Spinal cord (tissue), 10 donors: ENCODE measurements around the gene ALLC. TPM values are rescaled to one million over a fixed set of nuclear protein-coding genes. Genes with fewer than 3 reads are reported as not detected.

Source experiments
- DNase-seq, 6 donors: peaks; one replicate each; pipeline versions ENCODE4 v3.0.0 to v3.0.0-alpha.2; 2013 to 2015; ENCODE audit warnings: low spot score in 6 of 6, low read depth in 4 of 6
- H3K27ac ChIP-seq: one replicate; pipeline ENCODE4 v1.5.1; 2013; ENCODE audit warnings: low read depth, low read length, control low read depth
- H3K27me3 ChIP-seq: one replicate; pipeline ENCODE4 v1.6.1; 2013; ENCODE audit warnings: low read length; ENCODE audit not compliant: control insufficient read depth, insufficient read depth
- H3K36me3 ChIP-seq: one replicate; pipeline ENCODE4 v1.6.1; 2013; ENCODE audit warnings: low read length; ENCODE audit not compliant: control insufficient read depth, insufficient read depth
- H3K4me1 ChIP-seq: one replicate; pipeline ENCODE4 v1.6.1; 2013; ENCODE audit warnings: low read length; ENCODE audit not compliant: control insufficient read depth, insufficient read depth
- H3K4me3 ChIP-seq: one replicate; pipeline ENCODE4 v1.5.1; 2013; ENCODE audit warnings: low read depth, low read length, control low read depth
- H3K9me3 ChIP-seq: one replicate; pipeline ENCODE4 v1.6.1; 2013; ENCODE audit warnings: low read length; ENCODE audit not compliant: control insufficient read depth, insufficient read depth
- WGBS: methylation state at CpG from one replicate; pipeline ENCODE4 v1.1.5; 2013; ENCODE audit warnings: missing lambda C conversion rate; ENCODE audit not compliant: insufficient coverage; 5-methylcytosine and 5-hydroxymethylcytosine counted together
- polyA plus RNA-seq, 2 donors: library from polyadenylated mRNA; unstranded; fragments of 120-200 nt; gene quantifications; one replicate each; pipeline ENCODE4 v1.2.1, GENCODE V29; 2013; ENCODE audit not compliant: insufficient read length in 2 of 2
- total RNA-seq, 2 donors: library from RNA; depleted of rRNA in 1 of 2; stranded (reverse); fragments of 120-200 nt in 1 of 2; fragments of >200 nt in 1 of 2; gene quantifications; one replicate each; pipeline versions ENCODE4 v1.2.3 to v1.2.4, GENCODE V29; 2013 to 2014
- donor health status: healthy.

ALLC gene
- total and polyA plus RNA-seq, 4 donors = 0.71 to 8.2 (median 1.6) TPM

GRCh38 chr2:3646446-3646845, 11.6 kb upstream of the ALLC start:
- Histone ChIP-seq H3K27ac (no peak overlapping the region), H3K36me3 (peaks cover 4% of the 10 kb centered on the region), H3K4me1 (peaks cover 23% of the 10 kb centered on the region), H3K4me3 (no peak overlapping the region), H3K9me3 (no peaks in the 10 kb centered on the region), H3K27me3 (no peaks in the 10 kb centered on the region)
- WGBS = 88% methylated on average over 3 of the region's 8 CpGs
- DNase-seq = peak in 2 of 6 donors; percentile 54 to 56

GRCh38 chr2:3647246-3647645, 10.8 kb upstream of the ALLC start:
- Histone ChIP-seq H3K36me3 (peaks cover 4% of the 10 kb centered on the region), H3K4me3 (no peak overlapping the region), H3K27me3 (no peaks in the 10 kb centered on the region), H3K4me1 (peaks cover 31% of the 10 kb centered on the region), H3K27ac (no peak overlapping the region), H3K9me3 (no peaks in the 10 kb centered on the region)
- DNase-seq = no peak
- WGBS = 81% methylated on average over 13 of the region's 13 CpGs

GRCh38 chr2:3647831-3648651, 10.0 kb upstream of the ALLC start:
- Histone ChIP-seq H3K4me1 (peaks cover 39% of the 10 kb centered on the region), H3K27ac (no peak overlapping the region), H3K4me3 (no peak overlapping the region), H3K9me3 (no peaks in the 10 kb centered on the region), H3K36me3 (peaks cover 4% of the 10 kb centered on the region), H3K27me3 (no peaks in the 10 kb centered on the region)
- DNase-seq = peak in 1 of 6 donors; percentile 42
- WGBS = 90% methylated on average over 11 of the region's 14 CpGs

- DNase-seq = no peak
- Histone ChIP-seq H3K9me3 (no peaks in the 10 kb centered on the region), H3K36me3 (peaks cover 3% of the 10 kb centered on the region), H3K4me3 (no peak overlapping the region), H3K27ac (no peak overlapping the region), H3K4me1 (peaks cover 39% of the 10 kb centered on the region), H3K27me3 (no peaks in the 10 kb centered on the region)
- 96% methylated on average over 18 of the region's 20 CpGs for whole genome bisulfite sequencing
These were observed 9.3 kb upstream of the ALLC start for GRCh38 chr2:3648652-3649177.

- no peaks in the 10 kb centered on the region for H3K27me3 ChIP-seq
- H3K4me1 ChIP-seq = peaks cover 46% of the 10 kb centered on the region
- 86% methylated on average over 16 of the region's 16 CpGs for WGBS
- H3K9me3 ChIP-seq = no peaks in the 10 kb centered on the region
- H3K27ac ChIP-seq = no peak overlapping the region
- no peak overlapping the region for H3K4me3 ChIP-seq
- peaks cover 2% of the 10 kb centered on the region for H3K36me3 ChIP-seq
- DNase-seq = no peak
These were observed 8.4 kb upstream of the ALLC start for GRCh38 chr2:3649581-3649980.

GRCh38 chr2:3650140-3650920, 7.7 kb upstream of the ALLC start:
- peaks cover 54% of the 10 kb centered on the region for H3K4me1 ChIP-seq
- no peak overlapping the region for H3K4me3 ChIP-seq
- no peaks in the 10 kb centered on the region for H3K9me3 ChIP-seq
- H3K36me3 ChIP-seq = peaks cover 2% of the 10 kb centered on the region
- no peaks in the 10 kb centered on the region for H3K27me3 ChIP-seq
- WGBS = 77% methylated on average over 14 of the region's 20 CpGs
- DNase-seq = no peak
- H3K27ac ChIP-seq = peak overlapping the region; percentile 17

GRCh38 chr2:3651691-3652648, 6.0 kb upstream of the ALLC start:
- WGBS = 2% methylated on average over 39 of the region's 45 CpGs
- Histone ChIP-seq H3K27me3 (no peaks in the 10 kb centered on the region), H3K27ac (peak overlapping the region; percentile 89), H3K4me3 (peak overlapping the region; percentile 35), H3K4me1 (peaks cover 70% of the 10 kb centered on the region), H3K9me3 (no peaks in the 10 kb centered on the region), H3K36me3 (peaks cover 2% of the 10 kb centered on the region)
- DNase-seq = peak; percentile 64 to 98 (median 74)

- no peaks in the 10 kb centered on the region for H3K27me3 ChIP-seq
- 95% methylated on average over 8 of the region's 9 CpGs for WGBS
- DNase-seq = no peak
- peaks cover 81% of the 10 kb centered on the region for H3K4me1 ChIP-seq
- no peak overlapping the region for H3K27ac ChIP-seq
- H3K36me3 ChIP-seq = peaks cover 2% of the 10 kb centered on the region
- H3K4me3 ChIP-seq = no peak overlapping the region
- no peaks in the 10 kb centered on the region for H3K9me3 ChIP-seq
These were observed 4.9 kb upstream of the ALLC start for GRCh38 chr2:3652896-3653625.
